DMS153 treated with DMSO at 0.1 percent for 48 hours (cell line): ENCODE data around the gene LPCAT3.

ENCODE experiments used
- DNase-seq: peaks from one replicate; lab custom pipeline; 2025; ENCODE audit not compliant: unreplicated experiment; lab: John Stamatoyannopoulos, UW

Gene LPCAT3

GRCh38 chr12:7001921-7002591 lies 16.2 kb downstream of the LPCAT3 start:
- no peak for DNase-seq

- no peak for DNase-seq
Observed at GRCh38 chr12:6998715-6999451, 19.4 kb downstream of the LPCAT3 start.

GRCh38 chr12:6996040-6996441 lies 22.2 kb downstream of the LPCAT3 start:
- DNase-seq: no peak

- DNase-seq: no peak
Observed at GRCh38 chr12:6987956-6988553, 30.2 kb downstream of the LPCAT3 start.

- no peak for DNase-seq
Observed at GRCh38 chr12:6982532-6982931, 35.7 kb downstream of the LPCAT3 start.

- no peak for DNase-seq
Observed at GRCh38 chr12:6981152-6982052, 36.9 kb downstream of the LPCAT3 start.

GRCh38 chr12:6980740-6981139 lies 37.5 kb downstream of the LPCAT3 start:
- no peak for DNase-seq

GRCh38 chr12:6980075-6980474 lies 38.2 kb downstream of the LPCAT3 start:
- no peak for DNase-seq

GRCh38 chr12:6979453-6979852 lies 38.8 kb downstream of the LPCAT3 start:
- no peak for DNase-seq

- no peak for DNase-seq
Observed at GRCh38 chr12:6979021-6979420, 39.3 kb downstream of the LPCAT3 start.

- DNase-seq: no peak
Observed at GRCh38 chr12:6978611-6979011, 39.7 kb downstream of the LPCAT3 start.

GRCh38 chr12:6978188-6978587 lies 40.1 kb downstream of the LPCAT3 start:
- no peak for DNase-seq

GRCh38 chr12:6977653-6978052 lies 40.6 kb downstream of the LPCAT3 start:
- no peak for DNase-seq

GRCh38 chr12:6975297-6976032 lies 42.8 kb downstream of the LPCAT3 start:
- no peak for DNase-seq

- no peak for DNase-seq
Observed at GRCh38 chr12:6974180-6974579, 44.1 kb downstream of the LPCAT3 start.

GRCh38 chr12:6970096-6970527 lies 48.2 kb downstream of the LPCAT3 start:
- DNase-seq: no peak

GRCh38 chr12:6968426-6968825 lies 49.9 kb downstream of the LPCAT3 start:
- DNase-seq: no peak

GRCh38 chr12:6967651-6968100 lies 50.6 kb downstream of the LPCAT3 start:
- DNase-seq: no peak

GRCh38 chr12:6966351-6966750 lies 51.9 kb downstream of the LPCAT3 start:
- no peak for DNase-seq

- no peak for DNase-seq
Observed at GRCh38 chr12:6965714-6966113, 52.6 kb downstream of the LPCAT3 start.
